ENCODE measurements around the gene EFHC2. TPM values are rescaled to one million over a fixed set of nuclear protein-coding genes. Genes with fewer than 3 reads are reported as not detected.

EFHC2 gene
- total RNA-seq, 1 experiment from 2014 or later, result 1.1 TPM

DNA sequence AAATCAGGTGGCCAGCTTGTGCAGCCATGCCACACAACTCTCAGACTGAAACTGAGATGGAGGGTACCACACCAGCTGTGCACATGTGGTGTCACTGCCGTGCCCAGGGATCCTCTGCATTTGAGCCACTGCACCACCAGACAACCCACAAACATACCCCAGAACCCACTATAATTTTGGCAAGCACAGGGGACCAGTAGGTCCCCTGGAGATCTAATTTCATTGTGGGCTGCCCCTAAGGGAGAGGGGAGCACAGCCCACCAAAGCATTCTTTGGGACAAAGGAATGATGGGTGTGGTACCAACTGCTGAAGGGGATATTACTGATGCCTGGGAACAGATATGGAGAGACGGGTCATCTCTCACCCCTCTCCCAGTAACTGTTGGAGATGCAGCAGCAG is 140.9 kb downstream of the EFHC2 start:
- H3K36me3 Mint-ChIP-seq (ENCODE audit: insufficient read depth in 1 of 3, low read depth in 3 of 3), result peaks cover 0 to 4% (median 0%) of the 10 kb centered on the region in 3 experiments; a peak in 3 of 7 replicates
- Histone ChIP-seq H2BK20ac (ENCODE audit: low read depth, low read length, poor library complexity, severe bottlenecking) (no peak overlapping the region), H3T11ph (ENCODE audit: low read length) (no peak overlapping the region), H2BK120ac (ENCODE audit: low read depth, low read length, poor library complexity, severe bottlenecking) (no peak overlapping the region), H3K27ac (ENCODE audit: insufficient read length, low read depth, low read length) (no peak overlapping the region), H2BK15ac (ENCODE audit: low read depth, low read length) (no peak overlapping the region), H3K56ac (ENCODE audit: insufficient read length, low read depth, low read length) (no peak overlapping the region), H3K9me3 (ENCODE audit: control insufficient read depth, low read depth, low read length) (peaks cover 14% of the 10 kb centered on the region), H2BK12ac (ENCODE audit: insufficient read length, low read depth, low read length) (no peak overlapping the region), H3K4me2 (ENCODE audit: insufficient read depth, insufficient read length, low read length) (no peak overlapping the region), H2AFZ (ENCODE audit: low read length) (no peak overlapping the region), H3K23ac (ENCODE audit: insufficient read length, low read depth, low read length) (no peak overlapping the region), H3K14ac (ENCODE audit: insufficient read depth, low read length) (no peak overlapping the region), H3K9ac (ENCODE audit: extremely low read depth, insufficient read length, low read length) (no peak overlapping the region), H3K23me2 (ENCODE audit: insufficient read length, low read depth, low read length, poor library complexity, severe bottlenecking) (no peaks in the 10 kb centered on the region), H3K18ac (ENCODE audit: insufficient read length, low read depth, low read length) (no peak overlapping the region), H4K91ac (ENCODE audit: insufficient read length, low read depth, low read length) (no peak overlapping the region), H3K4ac (ENCODE audit: low read depth, low read length) (no peak overlapping the region), H2AK5ac (ENCODE audit: insufficient read length, low read length) (no peak overlapping the region), H4K5ac (ENCODE audit: insufficient read length, low read depth, low read length) (no peak overlapping the region), H3K79me1 (ENCODE audit: insufficient read depth, low read depth, low read length, poor library complexity, severe bottlenecking) (no peaks in the 10 kb centered on the region), H2BK5ac (ENCODE audit: insufficient read length, low read length) (no peak overlapping the region), H4K8ac (replicated peaks; ENCODE audit: insufficient read length, low read depth, low read length) (no peak overlapping the region), H3K79me2 (ENCODE audit: insufficient read depth, low read length) (no peaks in the 10 kb centered on the region), H4K20me1 (ENCODE audit: control insufficient read depth, insufficient read depth, insufficient read length) (no peaks in the 10 kb centered on the region), H3K4me1 (ENCODE audit: insufficient read depth, low read length) (no peaks in the 10 kb centered on the region), H3K27me3 (ENCODE audit: insufficient read depth, low read length) (no peaks in the 10 kb centered on the region)
- H3K27ac Mint-ChIP-seq, result no peak overlapping the region
- no peaks in the 10 kb centered on the region for H3K27me3 Mint-ChIP-seq (ENCODE audit: low read depth)
- no peak for DNase-seq
- no CpG with 5 or more reads among the region's 2 CpGs for WGBS (ENCODE audit: extremely low coverage, insufficient read length, low lambda C conversion rate)
- H3K4me3 Mint-ChIP-seq, result no peak overlapping the region
- TF ChIP-seq CTCF (conservative IDR thresholded peaks at IDR 0.05), result no peak
- peaks cover 70 to 80% of the 10 kb centered on the region in 2 experiments for H3K9me3 Mint-ChIP-seq
- H3K4me1 Mint-ChIP-seq, result peaks cover 5 to 7% of the 10 kb centered on the region in 2 experiments; a peak in 3 of 4 replicates
